GM21526 (cell line): ENCODE measurements around the gene GFAP.

Experiments used
- ATAC-seq: cut with Tn5 transposase; IDR thresholded peaks from one replicate; pipeline ENCODE4 v1.9.1; 2021; ENCODE audit warnings: moderate library complexity; ENCODE audit not compliant: unreplicated experiment, low FRiP score

Gene GFAP

DNA sequence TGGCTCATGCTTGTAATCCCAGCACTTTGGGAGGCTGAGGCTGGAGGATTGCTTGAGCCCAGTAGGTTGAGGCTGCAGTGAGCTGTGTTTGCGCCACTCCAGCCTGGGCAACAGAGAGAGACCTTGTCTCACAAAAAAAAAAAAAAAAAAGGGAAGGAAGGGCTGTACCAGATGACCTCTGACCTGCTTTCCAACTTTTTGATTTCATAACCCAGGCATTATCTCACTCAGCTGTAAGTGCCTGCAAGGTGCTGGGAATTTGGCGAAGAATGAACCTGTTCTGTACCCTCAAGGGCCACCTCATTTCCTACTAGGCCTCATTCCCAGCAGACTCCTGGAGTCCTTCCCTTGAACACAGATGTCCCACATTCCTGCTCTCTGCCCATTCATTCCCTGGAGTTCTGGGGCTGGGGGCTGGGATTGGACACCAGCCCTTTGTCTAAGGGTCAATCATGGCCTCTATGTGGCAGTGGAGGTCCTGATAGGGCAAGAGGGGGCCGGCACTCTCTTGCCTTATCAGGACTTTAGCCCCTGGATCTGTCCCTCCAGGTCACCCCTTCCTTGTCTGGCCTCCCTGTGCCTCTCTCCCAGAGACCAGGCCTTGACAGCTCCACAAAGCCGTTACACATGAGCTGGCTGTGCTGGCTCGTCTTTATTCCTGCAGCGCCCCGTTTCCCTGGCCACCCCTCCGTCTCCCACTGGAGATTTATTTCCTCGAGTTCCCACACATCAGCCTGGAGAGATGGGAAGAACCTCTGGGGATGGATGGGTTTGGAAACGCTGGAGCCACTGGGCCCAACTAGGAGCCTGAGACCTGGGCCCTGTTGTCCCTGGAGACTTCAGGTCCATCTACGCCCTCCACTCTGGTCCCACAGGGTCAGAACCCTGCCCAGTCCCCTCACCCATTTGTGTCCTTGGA is 821 bp upstream of the GFAP start:
- no peak for ATAC-seq

DNA sequence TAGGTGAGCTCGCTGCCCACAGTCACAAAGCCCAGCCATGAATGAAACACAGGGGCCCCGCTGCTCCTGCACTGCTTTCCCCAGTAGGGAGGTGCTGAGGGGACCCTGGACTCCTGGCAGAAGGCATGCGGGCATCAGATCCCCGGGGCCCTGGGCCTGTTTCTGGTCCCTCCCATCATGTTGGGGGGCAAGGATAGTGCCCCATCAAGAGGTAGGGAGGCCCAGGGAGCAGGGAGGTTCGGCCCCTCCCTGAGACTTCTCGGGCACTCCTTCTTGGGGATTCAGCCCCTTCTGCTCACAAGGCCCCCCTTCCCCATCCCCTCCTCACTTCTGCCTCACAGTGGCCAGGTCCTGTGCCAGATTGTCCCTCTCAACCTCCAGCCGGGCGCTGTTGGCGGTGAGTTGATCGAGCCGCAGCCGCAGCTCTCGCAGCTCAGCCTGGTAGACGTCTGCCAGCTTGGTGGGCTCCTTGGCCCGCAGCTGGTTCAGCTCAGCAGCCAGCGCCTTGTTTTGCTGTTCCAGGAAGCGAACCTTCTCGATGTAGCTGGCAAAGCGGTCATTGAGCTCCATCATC is 515 bp downstream of the GFAP start:
- ATAC-seq: no peak

DNA sequence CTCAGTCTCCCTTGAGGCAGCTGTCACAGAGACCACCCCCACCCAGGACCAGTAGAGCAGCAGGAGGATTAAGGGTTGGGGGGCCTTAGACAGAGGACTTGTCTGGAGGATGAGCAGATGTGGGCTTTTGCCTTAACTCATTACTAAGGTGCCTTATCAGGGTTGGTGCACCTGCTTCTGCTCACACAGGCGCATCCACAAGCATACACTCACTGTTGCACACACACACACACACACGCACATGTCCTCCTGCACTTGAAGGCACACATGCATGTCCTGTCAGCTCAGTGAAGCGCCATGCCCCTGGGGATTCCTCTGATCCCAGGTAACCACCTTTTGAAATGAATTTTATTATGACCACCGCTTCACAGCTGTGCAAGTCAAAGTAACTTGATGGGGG is 1.2 kb downstream of the GFAP start:
- no peak for ATAC-seq

DNA sequence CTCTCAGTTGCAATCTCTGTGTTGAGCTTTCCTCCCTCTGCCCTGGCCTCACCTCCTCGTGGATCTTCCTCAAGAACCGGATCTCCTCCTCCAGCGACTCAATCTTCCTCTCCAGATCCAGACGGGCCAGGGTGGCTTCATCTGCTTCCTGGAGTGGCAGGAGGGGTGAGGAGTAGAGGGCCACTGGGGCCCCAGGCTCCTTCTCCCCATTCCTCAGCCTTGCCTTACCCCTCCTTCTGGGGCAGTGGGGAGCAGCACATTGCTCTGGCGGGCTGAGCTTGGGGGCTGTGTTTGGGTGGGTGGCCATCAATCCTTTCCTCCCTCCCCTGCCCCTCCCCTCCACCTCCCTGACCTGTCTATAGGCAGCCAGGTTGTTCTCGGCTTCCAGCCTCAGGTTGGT is 1.6 kb downstream of the GFAP start:
- no peak for ATAC-seq

DNA sequence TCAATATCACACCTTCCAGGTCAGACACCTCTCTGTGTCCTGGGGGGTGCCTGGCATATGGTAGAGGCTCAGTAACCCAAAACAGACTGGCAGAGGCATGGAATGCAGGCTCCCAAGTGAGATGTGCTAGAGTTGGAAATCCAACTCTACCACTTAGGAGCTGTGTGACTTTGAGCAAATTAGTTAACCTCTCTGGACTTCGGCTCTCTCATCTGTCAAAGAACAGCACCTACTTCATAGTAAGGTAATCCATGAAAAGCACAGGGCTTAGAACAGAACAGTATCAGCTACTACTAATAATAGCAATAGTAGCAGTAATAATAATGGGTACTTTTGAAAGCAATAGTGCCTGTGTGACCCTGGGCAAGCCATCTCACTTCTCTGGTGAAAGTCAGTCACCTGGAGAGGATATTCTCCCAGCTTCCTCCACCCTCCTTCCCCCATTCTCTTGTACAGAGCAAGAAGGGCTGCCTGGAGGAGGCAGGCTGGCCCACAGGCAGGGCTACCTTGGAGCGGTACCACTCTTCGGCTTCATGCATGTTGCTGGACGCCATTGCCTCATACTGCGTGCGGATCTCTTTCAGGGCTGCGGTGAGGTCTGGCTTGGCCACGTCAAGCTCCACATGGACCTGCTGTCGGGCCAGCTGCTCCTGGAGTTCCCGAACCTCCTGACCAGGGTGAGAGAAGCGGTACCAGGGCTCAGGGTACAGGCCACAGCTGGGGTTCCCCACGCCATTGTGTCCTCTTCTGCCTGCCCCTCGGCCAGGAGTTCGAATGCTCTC is 2.3 kb downstream of the GFAP start:
- ATAC-seq: no peak

DNA sequence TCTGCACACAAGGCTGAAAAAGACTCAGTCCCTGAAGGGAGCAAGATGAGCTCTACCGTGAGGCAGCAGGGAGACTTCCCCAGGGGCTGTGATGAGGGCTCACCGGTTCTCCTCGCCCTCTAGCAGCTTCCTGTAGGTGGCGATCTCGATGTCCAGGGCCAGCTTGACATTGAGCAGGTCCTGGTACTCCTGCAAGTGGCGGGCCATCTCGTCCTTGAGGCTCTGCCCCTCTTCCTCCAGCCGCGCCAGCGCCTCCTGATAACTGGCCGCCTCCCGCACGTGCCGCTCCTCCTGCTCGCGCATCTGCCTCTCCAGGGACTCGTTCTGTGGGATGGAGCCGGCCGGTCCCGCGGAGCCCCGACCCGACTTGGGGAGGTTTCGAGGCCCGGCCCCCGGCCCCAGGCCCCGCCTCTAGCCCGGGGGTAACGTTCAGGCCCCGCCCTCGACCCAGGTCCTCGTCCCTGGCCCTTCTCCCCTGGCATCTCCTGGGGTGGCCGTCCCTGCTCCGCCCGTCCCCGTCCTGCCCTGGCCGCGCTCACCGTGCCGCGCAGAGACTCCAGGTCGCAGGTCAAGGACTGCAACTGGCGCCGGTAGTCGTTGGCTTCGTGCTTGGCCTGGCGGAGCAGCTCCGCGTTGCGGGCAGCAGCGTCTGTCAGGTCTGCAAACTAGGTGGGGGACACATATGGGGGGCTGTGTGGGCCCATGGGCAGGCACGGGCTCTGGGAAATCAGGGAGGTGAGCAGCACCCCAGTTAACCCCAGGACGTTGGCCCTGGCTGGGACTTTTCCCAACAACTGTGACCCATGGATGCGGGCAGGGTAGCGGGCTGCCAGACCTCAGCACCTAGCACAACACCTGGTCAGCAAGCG is 3.9 kb downstream of the GFAP start:
- no peak for ATAC-seq

DNA sequence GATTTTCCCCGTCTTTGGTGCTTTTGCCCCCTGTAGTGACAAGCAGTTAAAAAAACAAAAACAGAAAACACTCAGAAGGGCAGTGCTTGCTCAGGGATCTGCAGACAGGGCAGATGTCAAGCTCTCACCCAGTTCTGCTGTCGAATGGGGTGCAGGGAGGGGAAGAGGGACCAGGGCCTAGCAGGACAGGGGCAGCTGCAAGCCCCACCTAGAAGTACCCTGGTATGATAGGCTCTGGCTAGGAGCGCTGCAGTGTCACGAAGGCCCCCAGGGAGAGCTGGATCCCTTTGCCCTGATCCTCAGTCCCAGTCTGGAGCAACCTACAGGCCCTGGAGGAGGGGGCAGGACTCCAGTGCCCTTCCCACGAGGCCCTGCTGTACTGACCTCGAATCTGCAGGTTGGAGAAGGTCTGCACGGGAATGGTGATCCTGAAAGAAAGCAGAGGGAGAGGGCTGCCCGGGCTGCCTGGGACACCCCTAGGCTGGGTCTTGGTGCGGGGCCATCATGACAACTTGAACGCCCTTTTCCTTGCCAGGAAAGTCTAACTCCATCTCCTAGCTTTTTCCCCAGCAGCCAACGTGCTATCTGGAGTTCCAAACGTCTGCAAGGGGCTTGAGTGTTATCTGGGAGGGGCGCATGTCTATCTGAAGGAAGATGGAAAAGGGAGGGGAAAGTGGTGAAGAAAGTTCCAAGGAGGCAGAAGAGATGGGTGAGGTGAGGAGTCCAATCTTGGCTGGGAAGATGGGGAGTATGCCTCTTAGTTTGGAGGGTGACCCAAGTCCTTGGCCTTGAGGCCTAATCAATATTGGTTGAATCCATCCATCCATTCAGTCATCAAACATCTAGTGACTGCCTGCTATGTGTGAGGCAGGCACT is 4.8 kb downstream of the GFAP start:
- no peak for ATAC-seq

DNA sequence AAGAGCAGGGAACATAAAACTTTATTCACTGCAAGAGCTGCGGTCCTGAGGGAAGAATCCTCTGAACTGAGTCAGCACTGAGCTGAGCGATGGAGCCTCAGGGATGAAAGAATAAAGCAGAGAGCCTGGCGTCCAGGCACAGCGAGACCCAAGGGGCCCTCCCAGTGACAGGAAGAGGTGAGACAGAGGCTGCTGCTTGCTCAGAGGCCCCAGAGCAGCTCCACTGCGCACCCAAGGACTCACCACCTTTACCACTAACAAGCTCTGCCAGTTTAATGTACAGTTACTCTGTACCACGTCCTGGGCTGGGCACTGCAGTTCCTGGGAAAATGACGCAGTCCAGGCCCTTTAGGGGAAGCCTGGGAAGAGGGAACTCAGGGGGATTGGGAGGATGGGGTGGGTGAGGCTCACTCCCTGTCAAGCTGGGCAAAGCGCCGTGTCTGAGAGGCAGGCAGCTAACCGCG is 5.6 kb downstream of the GFAP start:
- ATAC-seq: no peak

DNA sequence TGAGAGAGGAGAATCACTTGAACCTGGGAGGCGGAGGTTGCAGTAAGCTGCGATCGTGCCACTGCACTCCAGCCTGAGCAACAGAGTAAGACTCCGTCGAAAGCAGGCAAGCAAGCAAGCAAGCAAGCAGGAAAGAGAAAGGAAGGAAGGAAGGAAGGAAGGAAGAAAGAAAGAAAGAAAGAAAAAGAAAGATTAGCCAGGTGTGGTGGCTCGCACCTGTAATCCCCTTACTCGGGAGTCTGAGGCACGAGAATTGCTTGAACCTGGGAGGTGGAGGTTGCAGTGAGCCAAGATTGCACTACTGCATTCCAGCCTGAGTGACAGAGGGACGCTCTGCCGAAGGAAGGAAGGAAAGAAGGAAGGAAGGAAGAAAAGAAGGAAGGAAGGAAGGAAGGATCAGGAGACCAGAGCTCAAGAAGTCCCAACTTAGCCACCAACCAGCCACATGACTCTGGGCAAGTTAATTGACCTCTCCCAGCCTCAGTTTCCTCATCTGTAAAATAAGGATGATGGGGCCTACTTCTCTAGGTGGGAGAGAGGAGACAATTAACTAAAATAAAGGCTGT is 6.5 kb downstream of the GFAP start:
- ATAC-seq: no peak

DNA sequence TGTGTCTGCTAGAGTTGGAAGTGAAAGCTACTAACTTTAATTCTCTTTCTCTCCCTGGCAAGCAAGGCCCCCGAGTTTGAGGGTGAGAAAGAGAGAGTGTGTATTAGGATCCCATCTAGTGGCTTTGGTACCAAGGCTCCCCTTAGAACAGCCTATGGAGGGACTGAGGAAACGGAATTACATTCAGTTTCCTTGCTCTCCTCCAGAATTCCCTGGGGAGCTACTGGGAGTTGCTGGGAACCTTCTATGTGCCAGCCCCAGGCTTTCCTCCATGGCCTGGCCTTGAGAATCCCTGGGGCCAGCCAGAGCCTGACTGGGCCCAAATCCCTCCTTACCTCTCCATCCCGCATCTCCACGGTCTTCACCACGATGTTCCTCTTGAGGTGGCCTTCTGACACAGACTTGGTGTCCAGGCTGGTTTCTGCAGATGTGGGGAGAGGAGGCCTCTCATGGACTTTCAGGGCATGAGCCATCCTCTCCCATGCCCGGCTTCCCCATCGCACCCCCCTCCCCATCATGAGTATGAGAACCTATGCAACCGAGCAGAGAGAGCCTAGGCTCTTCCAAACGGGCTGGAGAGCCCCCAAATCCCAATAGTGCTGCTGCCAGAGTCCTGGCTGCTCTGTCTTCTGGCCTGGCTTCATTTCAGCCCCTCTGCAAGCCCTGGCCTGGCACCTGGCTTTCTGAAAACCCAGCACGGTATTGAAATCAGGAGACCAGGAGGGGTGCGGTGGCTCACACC is 7.4 kb downstream of the GFAP start:
- no peak for ATAC-seq

DNA sequence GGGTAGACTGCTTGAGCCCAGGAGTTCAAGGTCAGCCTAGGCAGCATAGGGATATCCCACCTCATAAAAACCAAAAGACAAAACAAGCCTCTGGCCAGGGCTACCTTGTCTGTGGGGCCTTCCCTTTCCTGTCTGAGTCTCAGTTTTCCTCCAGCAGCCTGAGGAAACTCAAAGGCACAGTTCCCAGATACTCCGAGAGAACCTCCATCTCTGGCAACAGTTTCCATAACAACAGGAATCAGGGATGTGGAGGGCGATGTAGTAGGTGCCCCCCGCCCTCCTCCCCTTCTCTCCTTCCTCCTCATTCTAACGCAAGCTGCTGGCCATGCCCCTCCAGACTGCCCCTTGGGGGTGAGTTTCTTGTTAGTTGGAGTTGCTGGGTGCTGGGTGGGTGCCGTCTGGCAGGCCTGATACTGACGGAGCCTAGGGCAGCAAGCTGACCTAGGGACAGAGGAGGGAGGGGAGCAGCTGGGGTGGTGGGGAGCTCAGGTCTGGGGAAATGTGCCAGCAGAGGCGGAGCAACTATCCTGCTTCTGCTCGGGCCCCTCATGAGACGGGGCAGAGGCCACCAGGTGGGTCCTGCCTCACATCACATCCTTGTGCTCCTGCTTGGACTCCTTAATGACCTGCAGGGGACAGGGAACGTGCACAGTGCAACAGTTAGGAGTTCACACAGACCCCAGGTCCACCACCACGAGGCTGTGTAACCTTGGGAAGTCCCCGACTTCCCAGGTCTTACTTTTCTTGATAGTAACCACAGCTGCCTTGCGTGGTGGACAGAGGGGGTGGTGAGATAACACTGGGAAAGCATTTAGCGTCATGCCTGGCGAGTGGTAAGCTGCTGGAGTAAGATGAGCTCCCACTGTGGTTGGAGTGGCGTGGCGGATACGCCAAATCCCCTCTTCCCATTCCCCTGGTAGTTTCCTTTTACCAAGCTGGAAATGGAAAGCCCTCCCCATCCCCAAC is 8.3 kb downstream of the GFAP start:
- no peak for ATAC-seq

DNA sequence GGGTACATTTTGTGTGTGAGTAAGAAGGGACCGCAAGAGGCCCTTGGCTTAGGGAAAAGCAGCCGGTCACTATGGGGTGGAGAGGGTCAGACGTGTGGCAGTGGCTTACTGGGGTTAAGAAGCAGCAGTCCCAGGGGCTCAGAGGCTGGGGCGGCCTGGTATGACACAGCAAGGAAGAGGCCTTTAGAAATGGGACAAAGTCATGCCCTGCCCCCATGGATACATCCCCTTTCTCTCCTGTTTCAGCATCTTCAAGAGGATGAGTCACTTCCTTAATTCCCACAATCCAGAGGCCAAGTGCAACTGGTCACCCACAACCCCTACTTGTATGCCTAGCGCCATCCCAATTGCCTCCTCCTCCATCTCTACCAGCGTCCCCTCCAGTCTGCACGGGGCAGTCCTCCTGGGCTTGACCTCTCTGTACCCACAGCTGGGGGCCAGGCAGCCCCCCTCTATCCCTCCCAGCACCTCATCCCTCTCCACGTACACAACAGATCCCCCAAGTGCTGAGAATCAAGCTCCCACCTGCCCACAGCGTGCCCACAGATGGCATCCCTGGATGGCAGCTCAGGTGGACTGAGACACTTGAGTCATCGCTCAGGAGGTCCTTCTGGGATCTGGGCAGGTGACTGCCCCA is 9.2 kb downstream of the GFAP start:
- ATAC-seq: no peak

DNA sequence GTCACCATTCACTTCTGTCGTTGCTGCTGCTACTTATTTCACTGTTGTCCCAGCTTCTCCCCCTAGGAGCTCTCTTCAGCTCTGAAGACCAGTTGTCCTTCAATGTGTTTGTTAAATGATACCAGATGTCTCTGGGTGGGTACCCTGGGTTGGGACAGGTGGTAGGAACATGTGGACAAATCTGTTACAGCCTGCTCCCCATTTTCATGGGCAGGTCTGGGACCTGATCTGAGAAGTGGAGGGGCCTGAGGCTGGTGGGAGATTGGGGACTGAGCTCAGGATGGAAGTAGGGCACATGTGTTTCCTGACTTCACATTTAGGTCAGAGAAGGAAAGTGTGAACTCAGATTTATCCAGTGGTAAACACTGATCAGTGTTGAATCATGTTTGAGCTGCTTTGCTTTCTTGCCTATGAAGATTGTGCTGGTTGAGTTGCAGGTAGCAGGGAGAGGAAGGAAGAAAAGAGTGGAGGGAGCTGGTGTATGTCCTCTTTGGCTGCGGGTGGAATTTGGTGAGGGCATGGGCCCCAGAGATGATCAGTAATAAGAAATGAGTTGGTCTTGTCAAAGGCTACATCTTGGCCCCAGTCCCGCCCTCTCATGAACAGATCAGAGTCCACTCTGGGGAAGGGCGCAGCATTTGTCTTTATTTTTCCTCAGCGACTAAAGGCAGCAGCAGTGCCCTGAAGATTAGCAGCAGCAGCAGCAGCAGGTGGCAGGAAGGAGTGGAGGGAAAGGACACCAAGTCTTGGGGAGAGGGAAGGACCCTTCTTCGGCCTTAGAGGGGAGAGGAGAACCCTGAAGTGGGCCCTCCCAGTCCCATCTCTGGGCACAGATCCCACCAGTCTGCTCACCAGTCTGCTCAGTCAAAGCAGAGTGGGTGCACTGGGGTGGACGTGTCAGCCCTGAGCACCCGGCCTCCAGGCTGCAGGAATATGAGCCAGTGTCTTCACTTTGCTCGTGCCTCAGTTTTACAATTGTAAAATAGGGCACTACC is 10.0 kb downstream of the GFAP start:
- ATAC-seq: no peak

DNA sequence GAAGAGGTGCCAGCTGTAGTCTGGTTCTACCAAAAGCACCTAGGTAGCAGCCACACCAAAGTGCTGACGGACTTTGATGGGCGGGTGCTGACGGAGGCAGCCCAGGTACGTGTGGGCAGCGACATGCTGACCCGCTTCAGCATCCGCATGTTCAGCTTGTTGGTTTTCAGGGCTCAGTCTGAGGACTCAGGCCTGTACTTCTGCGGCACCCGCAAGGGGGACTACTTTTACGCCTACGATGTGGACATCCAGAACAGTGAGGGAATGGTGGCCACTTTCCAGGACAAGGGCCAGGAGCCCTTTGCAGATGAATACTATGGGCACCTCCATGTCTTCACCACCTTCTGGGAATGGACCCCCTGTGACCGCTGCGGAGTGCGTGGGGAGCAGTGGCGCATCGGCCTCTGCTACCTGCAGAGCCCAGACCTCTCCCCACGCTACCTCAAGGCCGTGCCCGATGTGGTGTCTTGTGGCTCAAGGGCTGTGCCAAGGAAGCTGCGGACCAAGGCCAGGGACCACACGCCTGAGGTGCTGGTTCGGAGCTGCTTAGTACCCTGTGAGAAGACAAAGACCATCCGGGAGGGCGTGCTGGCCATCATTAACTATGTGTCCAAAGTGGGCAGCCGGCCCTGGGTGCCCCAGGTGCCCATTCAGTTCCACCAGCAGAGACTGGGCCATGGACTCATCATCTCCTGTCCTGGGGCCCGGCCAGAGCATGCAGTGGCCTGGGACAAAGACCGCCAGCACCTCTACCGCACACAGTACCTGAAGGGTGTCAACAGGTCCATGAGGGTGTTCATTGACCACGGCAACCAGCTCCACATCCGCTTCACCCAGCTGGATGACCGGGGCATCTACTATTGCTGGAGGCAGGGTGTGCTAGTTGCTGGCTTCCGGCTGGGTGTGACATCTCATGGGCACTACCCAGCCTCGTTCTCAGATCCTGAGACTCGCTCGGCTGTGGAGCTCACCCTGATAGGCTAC is 11.0 kb downstream of the GFAP start:
- ATAC-seq: no peak
